Fibroblast of villous mesenchyme (primary cell): ENCODE results near the gene LRRC8B. TPM values are rescaled to one million over a fixed set of nuclear protein-coding genes. Genes with fewer than 3 reads are reported as not detected.
"Not testable (repeated sequence)": the region's sequence is repeated elsewhere in the genome, so short reads cannot be mapped to it uniquely, and the experiment has no call there.

Experiments
- DNase-seq: peaks from one replicate; pipeline ENCODE4 v3.0.0-alpha.2; 2010; ENCODE audit warnings: low read depth
- H3K4me3 ChIP-seq: 2 replicates; pipeline ENCODE4 v1.5.1; 2011; ENCODE audit warnings: low read depth, mild to moderate bottlenecking, low read length
- total RNA-seq: library from RNA; depleted of rRNA; stranded (reverse); fragments of >200 nt; gene quantifications from 2 replicates; pipeline ENCODE4 v1.2.3, GENCODE V29; 2012
- TF ChIP-seq, protein P1 (sequence below): IDR thresholded peaks from 2 replicates; pipeline ENCODE4 v1.5.1; 2012; ENCODE audit warnings: low read depth, mild to moderate bottlenecking, low read length; ENCODE audit not compliant: insufficient read depth

The LRRC8B gene
- total RNA-seq, 1 donor: 0.86 TPM

GRCh38 chr1:89589515-89589914, 64.9 kb downstream of the LRRC8B start:
- H3K4me3 ChIP-seq: no peak overlapping the region
- DNase-seq: no peak
- TF ChIP-seq, protein P1, sequence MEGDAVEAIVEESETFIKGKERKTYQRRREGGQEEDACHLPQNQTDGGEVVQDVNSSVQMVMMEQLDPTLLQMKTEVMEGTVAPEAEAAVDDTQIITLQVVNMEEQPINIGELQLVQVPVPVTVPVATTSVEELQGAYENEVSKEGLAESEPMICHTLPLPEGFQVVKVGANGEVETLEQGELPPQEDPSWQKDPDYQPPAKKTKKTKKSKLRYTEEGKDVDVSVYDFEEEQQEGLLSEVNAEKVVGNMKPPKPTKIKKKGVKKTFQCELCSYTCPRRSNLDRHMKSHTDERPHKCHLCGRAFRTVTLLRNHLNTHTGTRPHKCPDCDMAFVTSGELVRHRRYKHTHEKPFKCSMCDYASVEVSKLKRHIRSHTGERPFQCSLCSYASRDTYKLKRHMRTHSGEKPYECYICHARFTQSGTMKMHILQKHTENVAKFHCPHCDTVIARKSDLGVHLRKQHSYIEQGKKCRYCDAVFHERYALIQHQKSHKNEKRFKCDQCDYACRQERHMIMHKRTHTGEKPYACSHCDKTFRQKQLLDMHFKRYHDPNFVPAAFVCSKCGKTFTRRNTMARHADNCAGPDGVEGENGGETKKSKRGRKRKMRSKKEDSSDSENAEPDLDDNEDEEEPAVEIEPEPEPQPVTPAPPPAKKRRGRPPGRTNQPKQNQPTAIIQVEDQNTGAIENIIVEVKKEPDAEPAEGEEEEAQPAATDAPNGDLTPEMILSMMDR: no peak

GRCh38 chr1:89590341-89591080, 65.9 kb downstream of the LRRC8B start:
- no peak overlapping the region for H3K4me3 ChIP-seq
- TF ChIP-seq, protein P1: no peak
- DNase-seq: no peak

DNA sequence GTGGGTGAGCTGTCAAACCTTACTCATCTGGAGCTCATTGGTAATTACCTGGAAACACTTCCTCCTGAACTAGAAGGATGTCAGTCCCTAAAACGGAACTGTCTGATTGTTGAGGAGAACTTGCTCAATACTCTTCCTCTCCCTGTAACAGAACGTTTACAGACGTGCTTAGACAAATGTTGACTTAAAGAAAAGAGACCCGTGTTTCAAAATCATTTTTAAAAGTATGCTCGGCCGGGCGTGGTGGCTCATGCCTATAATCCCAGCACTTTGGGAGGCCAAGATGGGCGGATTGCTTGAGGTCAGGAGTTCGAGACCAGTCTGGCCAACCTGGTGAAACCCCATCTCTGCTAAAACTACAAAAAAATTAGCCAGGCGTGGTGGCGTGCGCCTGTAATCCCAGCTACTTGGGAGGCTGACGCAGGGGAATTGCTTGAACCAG, 68.3 kb downstream of the LRRC8B start:
- DNase-seq, H3K4me3 ChIP-seq: not testable (repeated sequence)

DNA sequence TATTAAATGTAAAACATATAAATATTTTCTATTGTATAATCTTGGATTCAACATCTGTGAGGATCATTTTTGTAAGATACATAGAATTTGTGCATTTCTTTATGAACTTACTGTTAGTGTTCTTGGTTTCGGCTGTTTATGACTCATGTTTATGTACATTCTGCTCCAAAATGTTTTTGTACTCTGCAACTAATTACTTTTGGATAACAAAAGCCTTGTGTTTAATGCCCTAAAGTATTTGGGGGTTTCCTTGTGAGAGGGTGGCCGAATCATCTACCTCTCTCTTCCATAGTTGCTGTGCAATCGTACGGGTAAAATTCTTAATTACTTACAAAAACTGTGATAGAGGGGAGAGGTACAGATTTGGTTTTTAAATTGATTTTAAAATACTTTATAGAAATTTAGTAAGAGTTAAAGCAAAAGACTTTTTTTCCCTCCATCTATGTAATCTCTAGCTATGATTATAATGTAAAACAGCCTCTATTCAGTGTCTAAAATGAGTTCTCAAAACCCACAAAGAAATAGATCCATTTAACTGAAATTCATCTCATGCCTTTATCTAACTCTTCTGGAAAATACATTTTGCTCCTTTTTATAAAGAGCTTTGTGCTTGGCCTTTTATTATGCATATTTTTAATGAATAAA, 69.6 kb downstream of the LRRC8B start:
- DNase-seq: no peak
- TF ChIP-seq, protein P1: no peak
- H3K4me3 ChIP-seq: no peak overlapping the region

DNA sequence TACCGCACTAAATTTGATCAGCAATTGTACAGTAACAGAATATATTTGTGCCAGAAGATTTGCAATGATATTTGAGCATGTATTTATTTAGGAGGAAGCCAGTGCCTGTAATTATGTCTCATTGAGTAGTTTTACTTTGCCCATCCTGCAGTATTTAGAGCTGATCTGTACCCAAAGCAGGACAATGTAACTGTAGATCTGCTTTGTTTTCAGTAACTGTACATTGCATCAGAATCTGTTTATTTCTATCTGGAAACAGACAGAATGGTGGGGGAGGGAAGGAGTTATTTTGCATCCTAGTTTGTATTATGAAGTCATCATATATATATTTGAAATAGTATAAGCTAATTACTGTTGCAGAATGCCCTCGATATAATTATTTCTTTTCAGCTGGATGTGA, 72.1 kb downstream of the LRRC8B start:
- DNase-seq: no peak
- TF ChIP-seq, protein P1: no peak
- no peak overlapping the region for H3K4me3 ChIP-seq

- DNase-seq: peak; percentile 45
- TF ChIP-seq, protein P1: peak; percentile 72
- H3K4me3 ChIP-seq: no peak overlapping the region
Observed at GRCh38 chr1:89598450-89599331, 74.1 kb downstream of the LRRC8B start.

- no peak for DNase-seq
- TF ChIP-seq, protein P1: no peak
- H3K4me3 ChIP-seq: no peak overlapping the region
Observed at GRCh38 chr1:89599332-89599630, 74.7 kb downstream of the LRRC8B start.
